Heart left ventricle (tissue), 13 donors: ENCODE results near the gene AGPAT2.

Source experiments
- CTCF ChIP-seq, 12 donors: fragments of 200-600 bp; sonication (generic) in 4 of 12; IDR thresholded peaks; one replicate each; pipeline versions ENCODE4 v1.5.0 to v1.8.0; 2018 to 2022; ENCODE audit warnings: antibody characterized with exemption in 12 of 12, mild to moderate bottlenecking in 5 of 12
- POLR2A ChIP-seq, 2 donors: fragments of 450-650 bp; IDR thresholded peaks; one replicate each; pipeline ENCODE4 v1.6.1; 2017; ENCODE audit warnings: antibody characterized with exemption in 2 of 2, mild to moderate bottlenecking in 2 of 2, moderate library complexity in 2 of 2
- donor health status: ischemic (EF 13 %, LVEDD 7.1; RV severe dilation, severe dysfunction).
- donor health status: DM: no; HTN: yes; CAD: no.
- donor health status: DM: no; HTN: no; CAD: no.
- donor health status: ischemic (EF 25% LVEDD 6.9; RV normal size, moderate dysfunction).
- donor health status: ischemic (EF 25% LVEDD 5.7; RV mildly dilated, moderate dysfunction).
- donor health status: ischemic (EF 35%, LVEDD 5.7; RV mildly dilated, moderate dysfunction).
- donor health status: nonischemic (EF 11% LVEDD 7.7; RV severe dilation, severe dysfunction).
- donor health status: DM: yes; HTN: yes; CAD: no.
- donor health status: PGD.
- donor health status: ischemic (EF 29% LVEDD 5.4; RV normal size, mild dysfunction).
- donor health status: nonischemic (EF 23%, LVEDD 6.1; RV moderate dilation, normal function).

DNA sequence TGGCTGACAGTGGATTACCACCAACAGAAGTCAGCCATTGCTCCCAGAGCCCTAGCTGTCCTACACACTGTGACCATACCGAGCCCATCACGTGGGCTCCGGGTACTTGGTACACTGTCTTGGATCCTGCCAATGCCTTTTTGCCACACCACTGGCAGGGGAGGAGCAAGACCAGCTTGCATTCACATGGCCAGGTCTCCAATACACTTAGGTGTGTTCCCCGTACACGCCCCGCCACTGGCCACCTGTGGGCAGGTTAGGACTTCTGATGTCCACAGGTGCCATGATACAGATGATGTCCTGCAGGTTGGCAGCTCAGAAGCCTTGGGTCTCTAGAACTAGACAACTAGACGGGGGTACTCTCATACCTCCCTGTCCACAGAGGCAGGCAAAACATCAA is 19.8 kb upstream of the AGPAT2 start:
- TF ChIP-seq CTCF (IDR thresholded peaks at IDR 0.05) (no peak), POLR2A (IDR thresholded peaks at IDR 0.05) (no peak)
